HepG2 (cell line): ENCODE data around the gene KAT2A. TPM values are rescaled to one million over a fixed set of nuclear protein-coding genes. Genes with fewer than 3 reads are reported as not detected.

Experiments used
- ATF2 ChIP-seq: sonication (generic); formaldehyde crosslinking; IDR thresholded peaks from 2 replicates; pipeline ENCODE4 v1.4.0; 2020; ENCODE audit warnings: missing genetic modification reagents
- ATF7 ChIP-seq, 2 experiments: fragments of 450-650 bp in 1 of 2; sonication (generic) in 1 of 2; formaldehyde crosslinking in 1 of 2; IDR thresholded peaks; 2 replicates each; pipeline versions ENCODE4 v1.4.0 to v1.6.1; 2016 to 2020; ENCODE audit warnings: antibody characterized with exemption in 1 of 2, mild to moderate bottlenecking in 1 of 2, missing genetic modification reagents in 1 of 2
- CSRNP1 ChIP-seq: sonication (generic); formaldehyde crosslinking; IDR thresholded peaks from 2 replicates; pipeline ENCODE4 v1.8.1; 2023; ENCODE audit warnings: mild to moderate bottlenecking, missing genetic modification reagents
- EP300 ChIP-seq, 3 experiments: sonication (generic) in 1 of 3; formaldehyde crosslinking in 1 of 3; IDR thresholded peaks; 2 replicates each; pipeline versions ENCODE4 v1.5.1 to v1.6.1; 2011 to 2020; ENCODE audit warnings: low read depth in 2 of 3, low read length in 2 of 3, borderline replicate concordance in 1 of 3, improper control_type of control experiment in 1 of 3, mild to moderate bottlenecking in 1 of 3, missing genetic modification reagents in 1 of 3, moderate library complexity in 1 of 3
- GPN1 ChIP-seq: sonication (generic); formaldehyde crosslinking; IDR thresholded peaks from 2 replicates; pipeline ENCODE4 v1.5.1; 2020; ENCODE audit warnings: missing genetic modification reagents, borderline replicate concordance
- HOXD1 ChIP-seq: sonication (generic); formaldehyde crosslinking; IDR thresholded peaks from 2 replicates; pipeline ENCODE4 v1.5.0; 2020; ENCODE audit warnings: missing genetic modification reagents
- KLF11 ChIP-seq: IDR thresholded peaks from 2 replicates; pipeline ENCODE4 v1.6.1; 2016; ENCODE audit warnings: missing compliant biosample characterization
- NFKBIZ ChIP-seq: IDR thresholded peaks from 2 replicates; pipeline ENCODE4 v1.6.1; 2018; ENCODE audit warnings: missing genetic modification reagents, missing compliant biosample characterization
- PATZ1 ChIP-seq: sonication (generic); formaldehyde crosslinking; IDR thresholded peaks from 2 replicates; pipeline ENCODE4 v1.4.0; 2020; ENCODE audit warnings: missing genetic modification reagents
- PRDM10 ChIP-seq: sonication (generic); formaldehyde crosslinking; IDR thresholded peaks from 2 replicates; pipeline ENCODE4 v1.4.0; 2020; ENCODE audit warnings: low read depth, missing genetic modification reagents
- U2AF1 ChIP-seq: fragments of 200-400 bp; formaldehyde crosslinking; optimal IDR thresholded peaks from 2 replicates; pipeline ENCODE3; 2017; ENCODE audit warnings: mild to moderate bottlenecking, low read depth, low read length
- ZBTB42 ChIP-seq: sonication (generic); formaldehyde crosslinking; IDR thresholded peaks from 2 replicates; pipeline ENCODE4 v1.5.0; 2020; ENCODE audit warnings: mild to moderate bottlenecking, missing genetic modification reagents
- ZNF574 ChIP-seq: sonication (generic); formaldehyde crosslinking; IDR thresholded peaks from 2 replicates; pipeline ENCODE4 v1.4.0; 2020; ENCODE audit warnings: missing genetic modification reagents
- ZNF672 ChIP-seq: sonication (generic); formaldehyde crosslinking; IDR thresholded peaks from 2 replicates; pipeline ENCODE4 v1.8.1; 2022; ENCODE audit warnings: missing genetic modification reagents
- polyA plus RNA-seq, 8 experiments: library from polyadenylated mRNA; depleted of rRNA in 3 of 8; stranded (reverse) in 7 of 8; unstranded in 1 of 8; fragments of >200 nt; fragmentation: Illumina TruSeq in 4 of 8; extraction: Trizol in 4 of 8; gene quantifications; 2 replicates each; pipeline versions ENCODE4 v1.2.1 to v1.2.3, GENCODE V29; 2011 to 2016; ENCODE audit warnings: low read depth in 4 of 8, missing spikeins in 1 of 8, mixed read lengths in 1 of 8; ENCODE audit not compliant: insufficient read depth in 1 of 8
- total RNA-seq, 5 experiments: library from RNA; depleted of rRNA; stranded (reverse); fragments of >200 nt; fragmentation: Illumina TruSeq; extraction: Trizol; gene quantifications; 2 replicates each; pipeline ENCODE4 v1.2.3, GENCODE V29; 2016; ENCODE audit warnings: low read depth in 1 of 5

KAT2A gene
- total and polyA plus RNA-seq, 2 of the 13 experiments (the other 11 are each of a cell fraction or from before 2014, with no cell fraction given): 29.1 to 90.4 TPM

- peak; percentile 91 for TF ChIP-seq ZNF574 (CRISPR knock-in tag)
- no peak for TF ChIP-seq PRDM10 (CRISPR knock-in tag)
- TF ChIP-seq U2AF1: no peak
- peak; percentile 59; the same call in 1 of the 2 replicates for TF ChIP-seq ZBTB42 (CRISPR knock-in tag)
- TF ChIP-seq ATF7 (IDR thresholded peaks at IDR 0.05): no peak
- TF ChIP-seq ATF7 (CRISPR knock-in tag; IDR thresholded peaks at IDR 0.05): 0 out of 2 replicates have a peak, but pooled peaks have one; percentile 26
- peak; percentile 60; the same call in 1 of the 2 replicates for TF ChIP-seq KLF11
- TF ChIP-seq EP300 (IDR thresholded peaks at IDR 0.05; ENCODE audit: low read depth in 2 of 2, low read length in 2 of 2): peak in 1 of 2 experiments; percentile 46; a peak in 2 of 4 replicates
- TF ChIP-seq EP300 (CRISPR knock-in tag; IDR thresholded peaks at IDR 0.05; ENCODE audit: borderline replicate concordance): peak; percentile 59; the same call in 1 of the 2 replicates
- TF ChIP-seq NFKBIZ (CRISPR knock-in tag): 0 out of 2 replicates have a peak, but pooled peaks have one; percentile 12
- no peak for TF ChIP-seq ZNF672 (CRISPR knock-in tag)
- TF ChIP-seq ATF2: peak; percentile 58; the same call in 1 of the 2 replicates
- no peak for TF ChIP-seq HOXD1 (CRISPR knock-in tag)
- no peak for TF ChIP-seq GPN1
- TF ChIP-seq CSRNP1 (CRISPR knock-in tag): peak; percentile 64; the same call in 1 of the 2 replicates
- TF ChIP-seq PATZ1 (CRISPR knock-in tag): peak; percentile 33
These were observed at the start of gene KAT2A (continued) for GRCh38 chr17:42120770-42121769.
